Effector memory CD4-positive, alpha-beta T cell (primary cell): ENCODE results near the gene CHN1.

Source experiments
- DNase-seq, 3 donors: peaks; one replicate each; pipeline ENCODE4 v3.0.0-alpha.2; 2020
- H3K27ac ChIP-seq: 2 replicates; pipeline ENCODE4 v1.7.0; 2013; ENCODE audit warnings: mild to moderate bottlenecking, low read length, moderate library complexity; ENCODE audit not compliant: insufficient read depth, poor library complexity, severe bottlenecking
- H3K27me3 ChIP-seq: replicated peaks from 2 replicates; pipeline ENCODE4 v1.7.0; 2013; ENCODE audit warnings: mild to moderate bottlenecking, low read length; ENCODE audit not compliant: insufficient read depth, control insufficient read depth, poor library complexity, severe bottlenecking
- H3K36me3 ChIP-seq: 2 replicates; pipeline ENCODE4 v1.7.0; 2013; ENCODE audit warnings: mild to moderate bottlenecking, low read length, moderate library complexity; ENCODE audit not compliant: control insufficient read depth, insufficient read depth
- H3K4me1 ChIP-seq: 2 replicates; pipeline ENCODE4 v1.7.0; 2013; ENCODE audit warnings: low read length, mild to moderate bottlenecking; ENCODE audit not compliant: control insufficient read depth, insufficient read depth, poor library complexity, severe bottlenecking
- H3K4me3 ChIP-seq: 2 replicates; pipeline ENCODE4 v1.7.0; 2013; ENCODE audit warnings: low read length, low read depth, mild to moderate bottlenecking; ENCODE audit not compliant: insufficient read depth, poor library complexity, severe bottlenecking
- H3K9me3 ChIP-seq: 2 replicates; pipeline ENCODE4 v1.7.0; 2013; ENCODE audit warnings: mild to moderate bottlenecking, low read length, moderate library complexity; ENCODE audit not compliant: control insufficient read depth

Gene CHN1

DNA sequence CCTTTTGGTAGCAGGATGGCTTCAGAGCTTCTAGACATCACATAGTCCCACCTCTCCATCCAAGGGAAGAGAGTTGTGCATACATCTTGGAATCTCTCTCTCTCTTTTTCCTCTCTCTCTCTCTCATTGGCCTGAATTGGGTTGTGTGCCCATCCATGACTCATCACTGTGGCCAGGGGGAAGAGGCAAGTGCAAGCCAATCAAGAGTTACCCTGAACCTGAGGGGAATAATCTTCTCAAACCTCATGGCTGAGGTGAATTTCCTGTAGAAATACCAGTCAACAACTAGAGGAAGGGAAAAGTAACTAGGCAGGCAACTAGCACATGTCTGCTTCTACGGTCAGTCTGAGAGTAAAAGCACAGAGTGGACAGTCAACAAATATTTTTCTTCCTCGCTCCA, 7.3 kb upstream of the CHN1 start:
- no peaks in the 10 kb centered on the region for H3K27me3 ChIP-seq
- DNase-seq, result no peak

DNA sequence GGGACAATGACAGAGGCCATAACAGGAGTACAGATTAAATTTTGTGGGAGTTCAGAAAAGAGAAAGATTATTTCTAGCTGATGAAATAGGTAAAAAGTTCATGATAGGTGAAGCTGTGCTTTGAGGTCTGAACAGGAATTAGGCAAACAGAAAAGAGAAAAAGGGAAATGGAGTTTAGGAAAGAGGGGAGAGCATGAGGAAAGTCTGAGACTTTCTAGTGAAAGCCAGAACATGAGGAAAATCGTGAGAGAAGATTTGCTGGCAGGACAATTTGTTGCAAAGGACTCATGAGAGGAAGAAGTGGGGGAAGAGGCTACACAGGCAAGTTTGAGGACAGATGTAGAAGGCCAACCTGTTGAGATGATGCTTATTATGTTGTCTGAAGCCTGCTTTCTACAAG, 6.3 kb upstream of the CHN1 start:
- Histone ChIP-seq H3K27me3 (no peaks in the 10 kb centered on the region), H3K36me3 (no peaks in the 10 kb centered on the region), H3K9me3 (no peaks in the 10 kb centered on the region), H3K4me3 (no peak overlapping the region), H3K4me1 (no peaks in the 10 kb centered on the region), H3K27ac (no peak overlapping the region)
- no peak for DNase-seq

More for the DNA sequence above, 7.3 kb upstream of the CHN1 start:
- no peaks in the 10 kb centered on the region for H3K9me3 ChIP-seq
- H3K4me1 ChIP-seq, result no peaks in the 10 kb centered on the region
- no peaks in the 10 kb centered on the region for H3K36me3 ChIP-seq
- no peak overlapping the region for H3K4me3 ChIP-seq
- no peak overlapping the region for H3K27ac ChIP-seq

DNA sequence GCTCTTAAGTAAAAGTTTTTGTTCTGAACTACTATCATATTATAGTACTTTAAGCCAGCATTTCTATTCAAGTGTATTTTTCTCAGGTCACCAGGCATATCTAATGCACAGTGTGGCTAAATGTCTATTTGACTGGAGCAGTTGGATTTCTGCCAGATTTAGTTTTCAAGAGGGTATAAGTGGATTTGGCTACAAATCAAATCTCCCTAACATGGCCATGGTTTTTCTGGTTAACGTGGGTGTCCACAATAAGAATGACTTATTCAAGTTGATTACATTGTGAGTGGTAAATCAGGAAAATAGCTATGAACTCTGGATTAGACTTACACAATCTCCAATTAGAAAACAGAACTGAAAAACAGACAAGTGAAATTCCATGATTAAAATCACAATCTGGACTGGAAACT, 5.7 kb upstream of the CHN1 start:
- Histone ChIP-seq H3K27me3 (no peaks in the 10 kb centered on the region), H3K4me3 (no peak overlapping the region), H3K27ac (no peak overlapping the region), H3K9me3 (no peaks in the 10 kb centered on the region), H3K36me3 (no peaks in the 10 kb centered on the region), H3K4me1 (no peaks in the 10 kb centered on the region)
- DNase-seq, result no peak

DNA sequence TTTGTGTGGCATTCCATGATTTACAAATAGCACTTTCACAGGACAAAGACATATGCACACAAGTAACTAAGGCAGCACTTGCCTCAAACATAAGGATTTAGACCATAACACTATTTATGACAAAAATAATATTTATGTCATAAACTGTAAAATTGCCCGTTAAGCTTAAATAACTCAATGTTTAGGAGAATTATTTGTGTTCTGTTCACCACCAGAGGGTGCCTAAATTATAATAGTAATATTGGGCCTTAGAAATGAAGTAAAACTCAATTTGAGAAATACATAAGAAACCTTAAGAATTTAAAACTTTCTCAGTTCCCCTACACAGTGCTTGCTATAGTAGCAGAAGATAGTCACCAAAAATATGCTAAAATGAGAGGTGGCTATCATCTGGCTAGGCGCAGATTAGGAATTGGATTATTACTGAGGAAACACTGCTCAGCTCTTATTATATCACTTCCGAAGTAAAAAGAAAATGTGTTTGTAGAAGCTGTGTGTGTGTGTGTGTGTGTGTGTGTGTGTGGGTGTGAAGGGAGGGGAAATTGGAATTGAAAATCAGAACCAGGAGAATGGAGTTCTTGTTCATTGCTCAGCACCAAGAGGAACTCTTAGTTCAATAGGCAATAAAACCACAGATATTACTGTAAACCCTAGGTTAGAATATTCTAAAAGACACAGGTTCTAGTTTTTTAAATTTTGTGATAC, 4.9 kb upstream of the CHN1 start:
- Histone ChIP-seq H3K9me3 (no peaks in the 10 kb centered on the region), H3K27ac (no peak overlapping the region), H3K4me3 (no peak overlapping the region), H3K4me1 (no peaks in the 10 kb centered on the region), H3K27me3 (no peaks in the 10 kb centered on the region), H3K36me3 (no peaks in the 10 kb centered on the region)
- no peak for DNase-seq

DNA sequence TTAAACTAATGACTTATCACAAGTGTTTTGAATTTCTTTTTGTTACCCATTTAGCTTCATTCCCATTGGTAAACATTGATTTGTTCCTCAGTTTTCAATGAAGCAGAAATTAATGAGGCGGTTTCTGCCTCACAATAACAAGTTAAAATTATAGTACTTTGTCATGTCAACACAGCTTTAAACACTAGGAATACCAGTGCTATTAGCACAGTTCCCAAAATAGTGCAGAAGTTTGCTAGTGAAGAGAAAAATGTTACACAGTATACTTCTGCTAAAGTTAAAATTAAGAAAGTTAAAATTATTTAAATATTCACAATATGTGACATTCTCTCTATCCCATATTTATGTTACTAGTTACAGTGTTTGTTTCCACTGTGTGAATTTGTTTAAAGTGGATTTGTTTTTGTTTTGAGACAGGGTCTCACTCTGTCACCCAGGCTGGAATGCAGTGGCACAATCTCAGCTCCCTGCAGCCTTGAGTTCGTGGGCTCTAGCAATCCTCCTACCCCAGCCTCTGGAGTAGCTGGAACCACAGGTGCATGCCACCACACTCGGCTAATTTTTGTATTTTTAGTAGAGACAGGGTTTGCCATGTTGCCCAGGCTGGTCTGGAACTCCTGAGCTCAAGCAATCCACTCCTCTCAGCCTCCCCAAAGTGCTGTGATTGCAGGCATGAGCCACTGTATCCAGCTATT, 3.8 kb upstream of the CHN1 start:
- no peak for DNase-seq
- Histone ChIP-seq H3K4me3 (no peak overlapping the region), H3K9me3 (no peaks in the 10 kb centered on the region), H3K4me1 (peaks cover 4% of the 10 kb centered on the region), H3K36me3 (no peaks in the 10 kb centered on the region), H3K27me3 (no peaks in the 10 kb centered on the region), H3K27ac (no peak overlapping the region)

DNA sequence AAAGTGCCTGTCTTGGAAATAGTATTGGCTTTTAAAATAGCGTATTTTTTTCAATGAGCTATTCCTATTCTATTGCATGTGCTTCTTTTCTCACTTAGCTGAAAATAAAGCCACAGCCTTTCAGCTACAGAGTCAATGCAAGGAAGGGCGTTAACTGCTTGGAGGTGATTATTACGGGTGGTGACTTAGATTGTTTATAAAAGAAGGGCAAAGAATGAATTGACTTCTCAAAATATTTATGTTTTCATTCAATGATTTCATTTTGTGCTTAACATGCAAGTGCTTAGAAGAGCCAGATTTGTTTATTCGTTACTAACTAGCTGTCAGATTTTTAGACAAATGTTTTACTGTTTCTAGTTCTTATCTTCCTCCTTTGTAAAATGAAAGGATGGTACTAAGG, 2.8 kb upstream of the CHN1 start:
- H3K27ac ChIP-seq, result no peak overlapping the region

DNA sequence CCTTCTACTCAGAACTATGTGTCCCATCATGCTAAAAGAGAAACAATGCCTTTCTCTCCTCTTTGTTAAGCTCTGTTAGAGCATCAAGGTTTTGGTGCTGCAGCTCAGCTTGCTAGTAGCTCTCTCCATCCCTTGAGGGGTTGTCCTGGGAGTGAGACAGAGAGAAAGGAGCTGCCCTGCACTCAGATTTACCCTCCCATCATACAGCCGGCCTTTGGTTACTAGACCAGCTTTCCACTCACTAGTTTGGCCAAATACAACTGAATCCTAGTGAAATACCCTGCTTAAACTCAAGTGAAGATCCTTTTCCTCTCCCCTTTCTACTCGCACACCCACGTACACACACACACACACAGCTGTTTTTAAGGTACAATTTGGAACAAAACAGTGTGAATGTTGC, 2.3 kb upstream of the CHN1 start:
- Histone ChIP-seq H3K4me1 (peaks cover 4% of the 10 kb centered on the region), H3K27ac (no peak overlapping the region), H3K4me3 (no peak overlapping the region), H3K27me3 (peaks cover 3% of the 10 kb centered on the region), H3K9me3 (no peaks in the 10 kb centered on the region), H3K36me3 (no peaks in the 10 kb centered on the region)
- no peak for DNase-seq

More for the DNA sequence above, 2.8 kb upstream of the CHN1 start:
- Histone ChIP-seq H3K36me3 (no peaks in the 10 kb centered on the region), H3K27me3 (peaks cover 3% of the 10 kb centered on the region), H3K9me3 (no peaks in the 10 kb centered on the region), H3K4me3 (no peak overlapping the region), H3K4me1 (peaks cover 4% of the 10 kb centered on the region)
- no peak for DNase-seq

DNA sequence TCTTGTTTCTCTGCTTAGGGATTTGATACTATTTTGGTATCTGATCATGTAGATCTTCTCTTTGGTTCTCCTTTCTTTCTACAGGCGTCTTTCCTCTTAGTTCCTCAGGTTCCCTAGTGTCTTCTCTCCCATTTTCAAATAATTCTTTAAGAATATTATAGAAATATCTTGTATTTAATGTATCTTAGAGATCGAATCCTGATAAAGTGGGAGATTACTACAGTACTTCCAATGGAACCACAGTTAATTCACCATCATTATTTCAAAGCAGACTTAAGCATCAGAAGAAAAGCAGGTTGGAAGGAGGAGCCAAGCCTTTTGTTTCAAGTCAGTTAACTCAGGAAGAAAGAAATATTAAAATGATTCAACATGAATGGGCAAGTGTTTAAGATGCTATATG, 1.1 kb upstream of the CHN1 start:
- Histone ChIP-seq H3K27ac (no peak overlapping the region), H3K9me3 (no peaks in the 10 kb centered on the region), H3K36me3 (no peaks in the 10 kb centered on the region), H3K4me1 (peaks cover 4% of the 10 kb centered on the region), H3K4me3 (no peak overlapping the region), H3K27me3 (peaks cover 11% of the 10 kb centered on the region)
- no peak for DNase-seq

DNA sequence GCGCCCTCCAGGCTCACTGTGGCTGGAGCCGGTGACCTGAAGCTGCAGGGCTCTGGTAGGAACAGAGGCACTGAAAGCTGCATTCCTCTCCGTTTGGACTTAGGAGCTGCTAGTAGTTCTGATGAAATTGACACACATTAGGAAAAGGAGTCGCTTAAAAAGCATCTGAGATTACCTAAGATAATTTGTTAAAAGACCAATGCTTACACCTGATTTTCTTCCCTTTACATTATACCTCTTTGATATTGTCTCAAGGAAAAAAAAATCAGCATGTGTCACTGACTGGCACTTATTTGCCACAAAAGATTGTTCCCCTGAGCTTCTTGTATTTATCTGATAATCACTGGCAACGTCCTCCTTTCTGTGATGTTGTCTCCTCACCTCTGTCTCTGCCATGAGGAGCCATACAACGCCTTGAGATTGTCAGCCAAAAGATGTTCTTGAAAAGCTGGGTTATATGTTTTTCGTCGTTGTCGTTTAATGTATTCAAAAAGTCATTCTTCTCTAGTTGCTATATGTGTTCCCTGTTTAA, 618 bp upstream of the CHN1 start:
- peak overlapping the region; percentile 87 for H3K4me3 ChIP-seq
- no peaks in the 10 kb centered on the region for H3K9me3 ChIP-seq
- no peaks in the 10 kb centered on the region for H3K36me3 ChIP-seq
- no peak for DNase-seq
- H3K27me3 ChIP-seq, result peaks cover 11% of the 10 kb centered on the region
- peak overlapping the region; percentile 1 for H3K27ac ChIP-seq
- peaks cover 4% of the 10 kb centered on the region for H3K4me1 ChIP-seq

DNA sequence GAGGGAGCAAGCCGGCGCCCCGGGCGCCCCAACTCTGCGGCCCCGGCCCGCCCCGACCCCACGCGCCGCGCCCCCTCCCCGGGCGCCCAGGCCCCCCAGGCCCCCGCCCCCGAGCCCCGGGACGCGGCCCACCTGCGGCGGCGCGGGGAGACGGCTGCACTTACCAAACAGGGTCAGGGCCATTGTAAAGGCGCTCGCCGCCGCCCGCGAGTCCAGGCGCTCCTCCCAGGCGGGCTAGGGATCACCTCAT, 526 bp downstream of the CHN1 start:
- no peak overlapping the region for H3K27ac ChIP-seq
- DNase-seq, result no peak
- peaks cover 11% of the 10 kb centered on the region for H3K27me3 ChIP-seq

More for the DNA sequence above, 526 bp downstream of the CHN1 start:
- H3K36me3 ChIP-seq, result no peaks in the 10 kb centered on the region
- H3K4me3 ChIP-seq, result peak overlapping the region; percentile 87
- H3K9me3 ChIP-seq, result no peaks in the 10 kb centered on the region
- peaks cover 4% of the 10 kb centered on the region for H3K4me1 ChIP-seq
